Measurements from ENCODE around the gene DOCK4. TPM values are rescaled to one million over a fixed set of nuclear protein-coding genes. Genes with fewer than 3 reads are reported as not detected.

The DOCK4 gene
- total RNA-seq, 1 experiment from 2014 or later: 4.9 TPM

- Mint-ChIP-seq H3K4me3 (no peak overlapping the region), H3K27ac (no peak overlapping the region), H3K36me3 (ENCODE audit: insufficient read depth in 1 of 3, low read depth in 3 of 3) (no peaks in the 10 kb centered on the region), H3K4me1 (no peaks in the 10 kb centered on the region), H3K27me3 (ENCODE audit: low read depth) (no peaks in the 10 kb centered on the region), H3K9me3 (no peaks in the 10 kb centered on the region)
- no peak overlapping the region for H3K18ac ChIP-seq (ENCODE audit: insufficient read length, low read depth, low read length)
- H3K56ac ChIP-seq (ENCODE audit: insufficient read length, low read depth, low read length): no peak overlapping the region
- no peak overlapping the region for H4K91ac ChIP-seq (ENCODE audit: insufficient read length, low read depth, low read length)
- H3K14ac ChIP-seq (ENCODE audit: insufficient read depth, low read length): no peak overlapping the region
- no peak overlapping the region for H4K8ac ChIP-seq (replicated peaks; ENCODE audit: insufficient read length, low read depth, low read length)
- H3K4me2 ChIP-seq (ENCODE audit: insufficient read depth, insufficient read length, low read length): no peak overlapping the region
- no peak for TF ChIP-seq CTCF (conservative IDR thresholded peaks at IDR 0.05)
- no peak overlapping the region for H3T11ph ChIP-seq (ENCODE audit: low read length)
- no peaks in the 10 kb centered on the region for H3K27me3 ChIP-seq (ENCODE audit: insufficient read depth, low read length)
- no peak for DNase-seq
- no peak overlapping the region for H4K5ac ChIP-seq (ENCODE audit: insufficient read length, low read depth, low read length)
- no peaks in the 10 kb centered on the region for H4K20me1 ChIP-seq (ENCODE audit: control insufficient read depth, insufficient read depth, insufficient read length)
- no CpG with 5 or more reads among the region's 2 CpGs for WGBS (ENCODE audit: extremely low coverage, insufficient read length, low lambda C conversion rate)
- H2BK12ac ChIP-seq (ENCODE audit: insufficient read length, low read depth, low read length): no peak overlapping the region
- no peak overlapping the region for H2AK5ac ChIP-seq (ENCODE audit: insufficient read length, low read length)
- no peak overlapping the region for H3K27ac ChIP-seq (ENCODE audit: insufficient read length, low read depth, low read length)
- no peak overlapping the region for H2BK20ac ChIP-seq (ENCODE audit: low read depth, low read length, poor library complexity, severe bottlenecking)
- H3K9ac ChIP-seq (ENCODE audit: extremely low read depth, insufficient read length, low read length): no peak overlapping the region
- H2BK5ac ChIP-seq (ENCODE audit: insufficient read length, low read length): no peak overlapping the region
- H3K4me1 ChIP-seq (ENCODE audit: insufficient read depth, low read length): no peaks in the 10 kb centered on the region; the same call in 1 of the 2 replicates
- H3K79me2 ChIP-seq (ENCODE audit: insufficient read depth, low read length): no peaks in the 10 kb centered on the region; the same call in 1 of the 2 replicates
- H3K9me3 ChIP-seq (ENCODE audit: control insufficient read depth, low read depth, low read length): no peaks in the 10 kb centered on the region
- H2AFZ ChIP-seq (ENCODE audit: low read length): no peak overlapping the region
- no peak overlapping the region for H2BK120ac ChIP-seq (ENCODE audit: low read depth, low read length, poor library complexity, severe bottlenecking)
- H3K4ac ChIP-seq (ENCODE audit: low read depth, low read length): no peak overlapping the region
- H2BK15ac ChIP-seq (ENCODE audit: low read depth, low read length): no peak overlapping the region
- H3K79me1 ChIP-seq (ENCODE audit: insufficient read depth, low read depth, low read length, poor library complexity, severe bottlenecking): no peaks in the 10 kb centered on the region
- H3K23me2 ChIP-seq (ENCODE audit: insufficient read length, low read depth, low read length, poor library complexity, severe bottlenecking): no peaks in the 10 kb centered on the region
- no peak overlapping the region for H3K23ac ChIP-seq (ENCODE audit: insufficient read length, low read depth, low read length)
Observed at GRCh38 chr7:112184455-112184854, 21.7 kb downstream of the DOCK4 start.
